Left lung (tissue), 10 donors: ENCODE results near the gene RUNDC3A. TPM values are rescaled to one million over a fixed set of nuclear protein-coding genes. Genes with fewer than 3 reads are reported as not detected.

Experiments
- ATAC-seq: fragments of 200-7000 bp; cut with Tn5 transposase; one replicate; pipeline ENCODE4 v1.9.1; 2020; ENCODE audit warnings: moderate library complexity
- DNase-seq, 4 donors: peaks; one replicate each; pipeline ENCODE4 v3.0.0-alpha.2; 2013 to 2020
- H3K27ac ChIP-seq, 2 donors: fragments of 200-600 bp; sonication (generic) in 1 of 2; one replicate each; pipeline versions ENCODE4 v1.5.0 to v1.8.0; 2020 to 2021
- H3K27me3 ChIP-seq, 2 donors: fragments of 200-600 bp; sonication (generic) in 1 of 2; one replicate each; pipeline versions ENCODE4 v1.5.0 to v1.8.0; 2020 to 2021
- H3K36me3 ChIP-seq, 2 donors: fragments of 200-600 bp; sonication (generic) in 1 of 2; one replicate each; pipeline versions ENCODE4 v1.5.0 to v1.8.0; 2020 to 2021
- H3K4me1 ChIP-seq, 2 donors: fragments of 200-600 bp; one replicate each; pipeline ENCODE4 v1.8.0; 2021
- H3K4me3 ChIP-seq, 2 donors: fragments of 200-600 bp; sonication (generic) in 1 of 2; one replicate each; pipeline versions ENCODE4 v1.5.0 to v1.8.0; 2020 to 2021; ENCODE audit warnings: mild to moderate bottlenecking in 1 of 2
- H3K9me3 ChIP-seq, 2 donors: fragments of 200-600 bp; sonication (generic) in 1 of 2; one replicate each; pipeline versions ENCODE4 v1.5.0 to v1.8.0; 2020 to 2021
- CTCF ChIP-seq, 2 donors: fragments of 200-600 bp; sonication (generic) in 1 of 2; IDR thresholded peaks; one replicate each; pipeline versions ENCODE4 v1.5.0 to v1.8.0; 2021; ENCODE audit warnings: antibody characterized with exemption in 2 of 2
- intact Hi-C, 2 donors: fragments of 100-400 bp; cut with DNase I; formaldehyde crosslinking; loops; one replicate each; pipeline versions ENCODE4 v1.11.2 to v1.14.2; 2022
- polyA plus RNA-seq, 6 donors: library from polyadenylated mRNA; unstranded; fragments of 120-200 nt; gene quantifications; one replicate each; pipeline ENCODE4 v1.2.1, GENCODE V29; 2013; ENCODE audit not compliant: insufficient read length in 6 of 6
- total RNA-seq, 2 donors: library from RNA; stranded (reverse); fragmentation: NEBNext Ultra II Directional; extraction: Animal tissue kit (Norgen Biotek cat#: 25700); gene quantifications; one replicate each; pipeline ENCODE4 v1.2.1, GENCODE V29; 2021
- donor health status: DM: no; HTN: yes; CAD: no.
- donor health status: DM: no; HTN: no; CAD: no.

Gene RUNDC3A
- total and polyA plus RNA-seq, 8 donors = 0.08 to 6.3 (median 2.1) TPM

DNA sequence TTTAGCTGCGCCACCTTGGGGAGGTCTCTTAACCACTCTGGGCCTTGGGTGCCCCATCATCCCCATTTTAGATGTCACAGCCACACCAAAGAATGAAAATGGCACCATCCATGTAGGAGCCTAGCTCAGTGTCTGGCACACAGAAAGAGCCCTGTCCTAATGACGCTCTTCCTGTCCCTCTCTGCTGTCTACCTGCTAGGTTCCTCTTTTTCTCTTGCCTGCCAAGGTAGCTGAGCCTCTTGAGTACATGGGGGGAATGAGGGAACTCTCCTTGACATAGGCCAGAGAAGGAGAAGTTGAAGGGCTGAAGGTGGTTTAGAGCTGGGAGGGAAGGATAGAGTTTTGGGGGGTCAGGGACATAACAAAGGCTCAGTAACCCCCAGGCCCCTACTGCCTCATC is 1.8 kb downstream of the RUNDC3A start:
- DNase-seq (no peak), ATAC-seq (no peak)
- H3K4me3 ChIP-seq = no peak overlapping the region
- peaks cover 11 to 79% of the 10 kb centered on the region in 2 donors for H3K27me3 ChIP-seq
- no peaks in the 10 kb centered on the region for H3K9me3 ChIP-seq
- intact Hi-C loops = no loop called here
- peaks cover 11 to 23% of the 10 kb centered on the region in 2 donors for H3K4me1 ChIP-seq
- no peaks in the 10 kb centered on the region for H3K36me3 ChIP-seq
- H3K27ac ChIP-seq = no peak overlapping the region
- TF ChIP-seq CTCF (IDR thresholded peaks at IDR 0.05) = no peak

DNA sequence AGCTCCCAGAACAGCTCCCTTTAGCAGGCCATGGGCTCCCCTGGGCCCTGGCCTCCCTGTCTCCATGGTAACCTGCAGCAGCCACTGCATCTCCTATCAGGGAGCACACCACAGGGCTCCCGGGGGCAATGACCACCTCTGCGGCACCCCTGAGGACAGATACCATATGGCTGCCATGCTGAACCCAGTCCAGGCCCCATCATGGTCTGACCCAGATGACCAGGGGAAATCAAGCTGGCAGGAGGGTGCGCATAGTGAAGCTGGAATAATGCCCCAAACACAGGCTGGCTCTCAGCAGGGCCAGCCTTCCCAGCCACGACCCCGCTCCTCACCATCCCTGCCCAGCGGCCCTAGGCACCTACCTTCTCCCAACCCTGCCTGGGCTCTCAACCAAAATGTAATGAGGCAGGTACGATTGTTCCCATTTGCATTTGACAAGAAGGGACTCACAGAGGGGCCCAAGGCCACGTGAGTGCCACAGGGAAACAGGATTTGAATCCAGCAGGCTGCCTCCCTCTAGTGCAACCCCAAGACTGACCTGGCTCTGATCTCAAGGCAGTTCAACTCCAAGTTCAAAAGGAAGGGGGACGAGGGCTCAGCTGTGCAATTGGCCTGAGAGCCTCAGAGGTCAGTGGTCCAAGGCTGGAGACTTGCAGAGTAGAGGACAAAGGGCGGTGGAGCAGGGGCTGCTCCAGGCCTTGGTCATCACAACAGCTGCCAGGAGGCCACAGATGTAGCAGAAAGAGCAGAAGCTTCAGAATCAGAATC is 2.4 kb downstream of the RUNDC3A start:
- intact Hi-C loops = no loop called here
- Histone ChIP-seq H3K4me1 (peaks cover 11 to 29% of the 10 kb centered on the region in 2 donors), H3K27me3 (peaks cover 16 to 79% of the 10 kb centered on the region in 2 donors)

DNA sequence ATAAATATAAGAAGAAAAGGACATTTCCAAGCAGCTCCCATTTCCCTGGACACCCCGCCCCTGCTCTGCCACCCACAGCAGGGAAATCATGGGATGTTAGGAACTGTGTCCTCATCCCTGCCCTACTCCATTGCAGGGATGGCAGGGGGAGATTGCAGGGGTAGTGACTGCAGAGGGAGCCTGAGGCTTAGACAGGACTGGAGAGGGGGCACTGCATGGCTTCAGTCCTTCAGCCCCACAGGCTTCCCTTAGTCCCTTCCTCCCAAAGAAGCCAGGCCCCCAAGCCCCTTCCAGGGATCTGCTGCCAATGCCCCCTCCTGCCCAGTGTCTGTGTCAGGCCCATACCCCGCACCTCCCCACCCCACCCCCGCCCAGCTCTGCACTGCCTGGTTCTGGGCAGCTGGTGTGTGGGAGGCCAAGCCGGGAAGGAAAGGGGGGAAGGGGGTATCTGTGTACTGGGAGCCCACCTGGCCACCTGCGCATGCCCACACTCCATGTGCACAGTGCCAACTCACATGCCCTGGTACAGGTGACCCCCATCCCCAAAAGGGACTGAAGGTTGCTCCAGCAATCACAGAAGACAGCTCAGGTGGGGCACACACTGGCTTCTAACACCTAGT is 3.3 kb downstream of the RUNDC3A start:
- no peak for ATAC-seq
- peaks cover 25 to 79% of the 10 kb centered on the region in 2 donors for H3K27me3 ChIP-seq
- H3K4me1 ChIP-seq = peaks cover 11 to 33% of the 10 kb centered on the region in 2 donors
- no peak for DNase-seq
- H3K27ac ChIP-seq = no peak overlapping the region
- no peaks in the 10 kb centered on the region for H3K36me3 ChIP-seq
- no peak overlapping the region for H3K4me3 ChIP-seq
- TF ChIP-seq CTCF (IDR thresholded peaks at IDR 0.05) = no peak
- intact Hi-C loops = no loop called here
- H3K9me3 ChIP-seq = no peaks in the 10 kb centered on the region

More for the DNA sequence above, 2.4 kb downstream of the RUNDC3A start:
- TF ChIP-seq CTCF (IDR thresholded peaks at IDR 0.05) = no peak
- Histone ChIP-seq H3K4me3 (no peak overlapping the region), H3K27ac (no peak overlapping the region), H3K36me3 (no peaks in the 10 kb centered on the region), H3K9me3 (no peaks in the 10 kb centered on the region)
- ATAC-seq (no peak), DNase-seq (no peak)

GRCh38 chr17:44312396-44313104 is 4.1 kb downstream of the RUNDC3A start:
- H3K36me3 ChIP-seq = no peaks in the 10 kb centered on the region
- DNase-seq = no peak
- no peak overlapping the region for H3K27ac ChIP-seq
- peaks cover 33 to 79% of the 10 kb centered on the region in 2 donors for H3K27me3 ChIP-seq
- TF ChIP-seq CTCF (IDR thresholded peaks at IDR 0.05) = no peak
- no peak overlapping the region for H3K4me3 ChIP-seq
- H3K4me1 ChIP-seq = peaks cover 11 to 33% of the 10 kb centered on the region in 2 donors
- intact Hi-C loops = no loop called here
- H3K9me3 ChIP-seq = no peaks in the 10 kb centered on the region
- no peak for ATAC-seq

GRCh38 chr17:44314031-44314430 is 5.6 kb downstream of the RUNDC3A start:
- no peak overlapping the region for H3K27ac ChIP-seq
- H3K4me3 ChIP-seq = no peak overlapping the region
- ATAC-seq (no peak), DNase-seq (no peak)
- H3K36me3 ChIP-seq = peaks cover 0 to 8% of the 10 kb centered on the region in 2 donors
- H3K27me3 ChIP-seq = peaks cover 33 to 75% of the 10 kb centered on the region in 2 donors
- H3K9me3 ChIP-seq = no peaks in the 10 kb centered on the region
- H3K4me1 ChIP-seq = peaks cover 3 to 18% of the 10 kb centered on the region in 2 donors
- intact Hi-C loops = no loop called here
- TF ChIP-seq CTCF (IDR thresholded peaks at IDR 0.05) = no peak
